Chondrocyte (in vitro differentiated cells): Measurements from ENCODE around the gene ADRA2B. TPM values are rescaled to one million over a fixed set of nuclear protein-coding genes. Genes with fewer than 3 reads are reported as not detected.
"Not testable (repeated sequence)": the region's sequence is repeated elsewhere in the genome, so short reads cannot be mapped to it uniquely, and the experiment has no call there.

Experiments
- DNase-seq: peaks from one replicate; pipeline ENCODE4 v3.0.0; 2021; ENCODE audit warnings: mixed read lengths, low spot score
- H3K27ac Mint-ChIP-seq: one replicate; pipeline ENCODE4 v1.8.0; 2021; ENCODE audit warnings: mild to moderate bottlenecking, moderate library complexity, mixed read lengths; ENCODE audit not compliant: unreplicated experiment
- H3K27me3 Mint-ChIP-seq: 2 replicates; pipeline ENCODE4 v1.8.0; 2021; ENCODE audit warnings: low read depth, mixed read lengths
- H3K36me3 Mint-ChIP-seq: 2 replicates; pipeline ENCODE4 v1.8.0; 2021; ENCODE audit warnings: low read depth, mixed read lengths
- H3K4me1 Mint-ChIP-seq: 2 replicates; pipeline ENCODE4 v1.8.0; 2021; ENCODE audit warnings: low read depth, mild to moderate bottlenecking, mixed read lengths
- H3K4me3 Mint-ChIP-seq: one replicate; pipeline ENCODE4 v1.8.0; 2021; ENCODE audit warnings: mild to moderate bottlenecking, moderate library complexity, mixed read lengths; ENCODE audit not compliant: unreplicated experiment
- H3K9me3 Mint-ChIP-seq: 2 replicates; pipeline ENCODE4 v1.8.0; 2021; ENCODE audit warnings: low read depth, mixed read lengths
- total RNA-seq: library from RNA; stranded (reverse); gene quantifications from 3 replicates; pipeline ENCODE4 v1.2.1, GENCODE V29; 2021
- TF ChIP-seq, protein P1 (sequence below): fragments of 200-600 bp; sonication (generic); IDR thresholded peaks from 2 replicates; pipeline ENCODE4 v1.5.0; 2021; ENCODE audit warnings: antibody characterized with exemption, mild to moderate bottlenecking, moderate library complexity

ADRA2B gene
- total RNA-seq, 1 donor from 2014 or later, result 0.07 TPM

DNA sequence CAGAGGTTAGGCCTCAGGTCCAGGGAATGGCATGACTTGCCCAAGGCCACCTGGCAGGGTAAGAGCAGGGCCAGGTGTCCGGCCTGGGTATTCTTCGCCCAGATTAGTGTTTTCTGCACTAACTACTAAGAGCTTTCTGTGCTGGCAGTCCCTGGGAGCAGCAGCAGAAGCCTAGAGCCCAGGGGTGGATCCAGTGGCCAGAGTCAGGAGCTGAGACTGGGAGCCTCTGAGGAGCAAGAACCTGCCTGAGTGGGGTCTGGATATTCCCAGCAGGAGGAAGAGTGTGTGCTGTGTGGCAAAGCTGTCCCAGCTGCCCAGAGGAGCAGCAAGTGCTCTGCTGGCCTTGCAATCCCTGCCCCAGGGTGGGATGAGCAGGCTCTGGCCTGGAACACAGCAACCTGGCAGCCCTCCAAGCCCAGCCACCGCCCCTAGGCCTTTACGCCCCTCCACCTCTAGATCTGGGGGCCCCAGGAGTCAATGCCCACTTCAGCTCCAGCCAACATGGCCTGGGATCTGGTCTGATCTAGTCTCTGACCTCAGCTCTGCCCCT is 50.9 kb downstream of the ADRA2B start:
- no peaks in the 10 kb centered on the region for H3K9me3 Mint-ChIP-seq
- no peak for DNase-seq
- H3K27ac Mint-ChIP-seq, result no peak overlapping the region
- TF ChIP-seq, protein P1, sequence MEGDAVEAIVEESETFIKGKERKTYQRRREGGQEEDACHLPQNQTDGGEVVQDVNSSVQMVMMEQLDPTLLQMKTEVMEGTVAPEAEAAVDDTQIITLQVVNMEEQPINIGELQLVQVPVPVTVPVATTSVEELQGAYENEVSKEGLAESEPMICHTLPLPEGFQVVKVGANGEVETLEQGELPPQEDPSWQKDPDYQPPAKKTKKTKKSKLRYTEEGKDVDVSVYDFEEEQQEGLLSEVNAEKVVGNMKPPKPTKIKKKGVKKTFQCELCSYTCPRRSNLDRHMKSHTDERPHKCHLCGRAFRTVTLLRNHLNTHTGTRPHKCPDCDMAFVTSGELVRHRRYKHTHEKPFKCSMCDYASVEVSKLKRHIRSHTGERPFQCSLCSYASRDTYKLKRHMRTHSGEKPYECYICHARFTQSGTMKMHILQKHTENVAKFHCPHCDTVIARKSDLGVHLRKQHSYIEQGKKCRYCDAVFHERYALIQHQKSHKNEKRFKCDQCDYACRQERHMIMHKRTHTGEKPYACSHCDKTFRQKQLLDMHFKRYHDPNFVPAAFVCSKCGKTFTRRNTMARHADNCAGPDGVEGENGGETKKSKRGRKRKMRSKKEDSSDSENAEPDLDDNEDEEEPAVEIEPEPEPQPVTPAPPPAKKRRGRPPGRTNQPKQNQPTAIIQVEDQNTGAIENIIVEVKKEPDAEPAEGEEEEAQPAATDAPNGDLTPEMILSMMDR, result no peak
- H3K4me3 Mint-ChIP-seq, result no peak overlapping the region
- peaks cover 9% of the 10 kb centered on the region for H3K4me1 Mint-ChIP-seq
- peaks cover 4% of the 10 kb centered on the region for H3K27me3 Mint-ChIP-seq
- no peaks in the 10 kb centered on the region for H3K36me3 Mint-ChIP-seq

DNA sequence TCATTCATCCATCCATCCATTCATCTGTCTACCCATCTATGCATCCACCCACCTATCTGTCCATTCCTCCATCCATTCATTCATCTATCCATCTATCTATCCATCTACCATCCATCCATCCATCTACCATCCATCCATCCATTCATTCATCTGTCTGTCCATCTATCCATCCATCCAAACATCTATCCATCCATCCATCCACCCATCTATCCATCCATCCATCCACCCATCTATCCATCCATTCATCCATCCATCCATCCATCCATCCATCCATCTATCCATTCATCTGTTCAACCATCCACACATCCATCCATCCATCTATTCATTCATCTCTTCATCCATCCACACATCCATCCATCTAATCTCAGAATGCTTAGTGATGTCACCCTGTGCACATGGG is 51.6 kb downstream of the ADRA2B start:
- not testable (repeated sequence) for H3K27me3 Mint-ChIP-seq, H3K36me3 Mint-ChIP-seq, DNase-seq, H3K4me3 Mint-ChIP-seq, H3K9me3 Mint-ChIP-seq, H3K4me1 Mint-ChIP-seq, H3K27ac Mint-ChIP-seq

DNA sequence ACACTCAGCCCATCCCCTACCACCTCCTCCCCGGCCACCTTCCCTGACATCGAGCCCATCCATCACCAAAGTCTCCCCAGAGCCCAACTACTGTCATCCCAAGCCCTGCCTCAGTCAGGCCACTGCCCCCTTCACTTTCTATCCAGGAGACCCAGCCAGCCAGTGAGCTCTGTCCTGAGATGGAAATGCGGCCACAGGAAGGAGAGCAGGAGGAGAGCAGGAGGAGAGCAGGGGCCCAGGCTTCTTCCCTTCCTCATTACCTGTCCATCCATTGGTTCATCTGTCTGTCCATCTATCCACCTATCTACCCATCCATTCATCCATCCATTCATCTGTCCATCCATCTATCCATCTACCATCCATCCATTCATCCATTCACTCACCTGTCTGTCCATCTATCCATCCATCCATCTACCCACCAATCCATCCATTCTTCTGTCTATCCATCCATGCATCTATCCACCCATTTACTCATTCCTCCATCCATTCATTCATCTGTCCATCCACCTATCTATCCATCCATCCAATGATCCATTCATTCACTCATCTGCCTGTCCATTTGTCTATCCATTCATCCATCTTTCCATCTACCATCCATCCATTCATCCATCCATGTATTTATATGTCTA is 52.2 kb downstream of the ADRA2B start:
- not testable (repeated sequence) for H3K36me3 Mint-ChIP-seq, H3K27me3 Mint-ChIP-seq, H3K27ac Mint-ChIP-seq, H3K4me3 Mint-ChIP-seq, H3K9me3 Mint-ChIP-seq, DNase-seq, H3K4me1 Mint-ChIP-seq

DNA sequence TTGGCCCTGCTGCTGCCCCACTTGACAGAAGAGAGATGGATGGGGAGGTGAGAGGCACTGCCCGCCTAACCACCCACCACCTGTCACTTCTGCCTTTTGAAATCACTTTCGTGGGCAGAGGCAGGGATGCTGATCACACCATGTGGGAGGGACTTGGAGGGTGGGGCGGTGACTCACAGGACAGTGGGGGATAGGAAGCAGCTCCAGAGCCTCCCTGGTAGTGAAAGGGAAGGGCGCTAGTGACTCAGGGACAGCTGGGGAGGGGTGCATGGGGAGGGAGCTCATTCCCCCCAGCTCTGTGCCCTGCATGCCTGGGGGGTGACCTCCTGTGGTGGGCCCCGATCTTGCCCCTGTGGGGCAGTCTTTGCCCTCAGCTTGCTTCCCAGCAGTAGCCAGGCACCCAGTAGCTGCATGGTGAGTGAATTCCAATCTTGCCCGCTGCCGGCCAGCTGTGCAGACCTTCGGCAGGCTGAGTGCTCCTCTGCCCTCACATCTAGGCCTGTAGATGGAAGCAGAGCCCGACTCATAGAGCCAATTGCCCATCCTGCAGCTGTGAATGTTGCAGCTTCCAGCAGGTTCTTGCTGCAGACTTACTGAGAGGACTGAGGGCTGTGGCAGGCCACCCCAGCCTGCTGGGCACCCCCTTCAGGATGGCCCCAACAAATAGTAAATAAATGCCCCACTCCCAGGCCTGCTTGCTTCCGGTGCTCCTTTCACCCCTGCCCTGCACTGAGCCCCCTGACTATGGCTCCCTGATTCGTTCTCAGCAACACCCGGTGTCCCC is 53.1 kb downstream of the ADRA2B start:
- H3K4me3 Mint-ChIP-seq, H3K9me3 Mint-ChIP-seq, H3K4me1 Mint-ChIP-seq: not testable (repeated sequence)

More for the DNA sequence above, 53.1 kb downstream of the ADRA2B start:
- not testable (repeated sequence) for H3K27ac Mint-ChIP-seq, H3K36me3 Mint-ChIP-seq, DNase-seq, H3K27me3 Mint-ChIP-seq
- TF ChIP-seq, protein P1, result peak; percentile 77

Other genes with a start within 250 kb of the ADRA2B start
- gene ANKRD36C, start 124.7 kb downstream of the ADRA2B start, total RNA-seq, result 29.9 to 50.8 TPM (median 33.8 TPM) in 3 replicates
- not detected in 3 replicates for gene GPAT2, start 81.7 kb downstream of the ADRA2B start, total RNA-seq
- not detected in 3 replicates for gene ASTL, start 21.9 kb upstream of the ADRA2B start, total RNA-seq
- gene DUSP2, start 28.9 kb upstream of the ADRA2B start, total RNA-seq, result 0.31 to 1.3 TPM (median 1.1 TPM) in 3 replicates
- gene STARD7, start 92.3 kb upstream of the ADRA2B start, total RNA-seq, result 61.0 to 81.8 TPM (median 66.1 TPM) in 3 replicates
- 43.9 to 54.4 TPM (median 52.5 TPM) in 3 replicates for gene TMEM127, start 149.4 kb upstream of the ADRA2B start, total RNA-seq
- gene CIAO1, start 149.7 kb upstream of the ADRA2B start, total RNA-seq, result 37.5 to 46.9 TPM (median 39.7 TPM) in 3 replicates
- 77.8 to 101 TPM (median 82.6 TPM) in 3 replicates for gene SNRNP200, start 189.0 kb upstream of the ADRA2B start, total RNA-seq
- gene ITPRIPL1, start 208.7 kb upstream of the ADRA2B start, total RNA-seq, result 0.63 to 3.2 TPM (median 2.8 TPM) in 3 replicates
- 3.7 to 5.4 TPM (median 5.2 TPM) in 3 replicates for gene NCAPH, start 219.2 kb upstream of the ADRA2B start, total RNA-seq